ENCODE data around the gene KRTAP12-1. TPM values are rescaled to one million over a fixed set of nuclear protein-coding genes. Genes with fewer than 3 reads are reported as not detected.

The KRTAP12-1 gene, protein sequence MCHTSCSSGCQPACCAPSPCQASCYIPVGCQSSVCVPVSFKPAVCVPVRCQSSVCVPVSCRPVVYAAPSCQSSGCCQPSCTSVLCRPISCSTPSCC
- not detected in 2 replicates for total RNA-seq
- not detected for total RNA-seq (2013)
- not detected in 2 replicates for polyA plus RNA-seq
- polyA minus RNA-seq: not detected in 2 replicates

DNA sequence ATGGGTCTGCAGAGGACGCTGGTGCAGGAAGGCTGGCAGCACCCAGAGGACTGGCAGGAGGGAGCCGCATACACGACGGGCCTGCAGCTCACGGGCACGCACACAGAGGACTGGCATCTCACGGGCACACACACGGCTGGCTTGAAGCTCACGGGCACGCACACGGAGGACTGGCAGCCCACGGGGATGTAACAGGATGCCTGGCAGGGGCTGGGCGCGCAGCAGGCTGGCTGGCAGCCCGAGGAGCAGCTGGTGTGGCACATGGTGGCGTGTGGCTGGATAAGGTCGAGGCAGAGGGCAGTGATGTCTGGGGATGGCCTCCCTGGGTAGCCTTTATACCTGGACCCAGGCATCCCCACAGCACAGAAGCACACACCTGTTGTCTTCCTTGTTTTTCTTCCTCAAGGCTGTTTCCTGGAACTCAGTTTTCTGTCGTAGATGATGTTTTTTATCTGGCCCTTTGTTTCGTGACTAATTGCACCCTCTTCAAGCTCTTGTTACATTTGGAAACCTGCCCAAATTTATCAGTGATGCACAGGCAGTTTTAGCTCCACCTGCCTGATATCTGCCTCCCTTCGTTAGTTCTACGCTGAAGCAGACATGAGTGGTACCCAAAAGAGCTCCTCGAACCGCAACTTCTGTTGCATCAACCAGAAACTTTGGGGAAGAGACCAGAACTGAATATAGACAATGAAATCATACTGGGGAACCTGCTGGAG lies at the start of gene KRTAP12-1:
Gene KRTAP12-1 (minus strand): TSS at position 303 of the 719 bp plus-strand sequence. CDS start 40 bp downstream, at position 263.
- H3K4me3 ChIP-seq (ENCODE audit: control extremely low read depth in 1 of 5, extremely low read depth in 1 of 5, insufficient read depth in 1 of 5, low read depth in 2 of 5, low read length in 4 of 5): no peak within 1 kb of the TSS
- peaks cover 53% of the 10 kb centered on the region for H3K27me3 Mint-ChIP-seq
- H3K79me2 ChIP-seq (ENCODE audit: control insufficient read depth, insufficient read depth, low read length): no peaks in the 10 kb centered on the region
- POLR2A ChIA-PET: no interaction called here
- no peak within 1 kb of the TSS for H2AFZ ChIP-seq (ENCODE audit: insufficient read depth, low read depth, low read length, poor library complexity, severe bottlenecking)
- CTCF ChIA-PET: no interaction called here
- H3K36me3 ChIP-seq (replicated peaks in 1 of 2; ENCODE audit: control extremely low read depth in 1 of 2, control insufficient read depth in 1 of 2, extremely low read depth in 1 of 2, insufficient read depth in 2 of 2, low read length in 1 of 2): no peaks in the 10 kb centered on the region
- WGBS (ENCODE audit: insufficient coverage): 82% methylated on average over 21 of the region's 23 CpGs
- no peak within 1 kb of the TSS for H3K9ac ChIP-seq (ENCODE audit: low read length)
- H3K9me3 ChIP-seq (ENCODE audit: control extremely low read depth in 1 of 3, control insufficient read depth in 2 of 3, insufficient read depth in 1 of 3, low read length in 2 of 3): peaks cover 0 to 8% (median 0%) of the 10 kb centered on the region in 3 donors
- H3K4me3 Mint-ChIP-seq: no peak within 1 kb of the TSS
- peaks cover 0 to 10% (median 1%) of the 10 kb centered on the region in 4 experiments for H3K27me3 ChIP-seq (replicated peaks in 1 of 4; ENCODE audit: control extremely low read depth in 1 of 4, control insufficient read depth in 3 of 4, insufficient read depth in 4 of 4, low read length in 3 of 4)
- no peak within 1 kb of the TSS for H3K27ac ChIP-seq (ENCODE audit: low read length in 2 of 2)
- TF ChIP-seq EZH2 (IDR thresholded peaks at IDR 0.05; ENCODE audit: borderline replicate concordance, insufficient read depth, low read depth, low read length, poor library complexity, severe bottlenecking): no peak
- TF ChIP-seq, protein P1, sequence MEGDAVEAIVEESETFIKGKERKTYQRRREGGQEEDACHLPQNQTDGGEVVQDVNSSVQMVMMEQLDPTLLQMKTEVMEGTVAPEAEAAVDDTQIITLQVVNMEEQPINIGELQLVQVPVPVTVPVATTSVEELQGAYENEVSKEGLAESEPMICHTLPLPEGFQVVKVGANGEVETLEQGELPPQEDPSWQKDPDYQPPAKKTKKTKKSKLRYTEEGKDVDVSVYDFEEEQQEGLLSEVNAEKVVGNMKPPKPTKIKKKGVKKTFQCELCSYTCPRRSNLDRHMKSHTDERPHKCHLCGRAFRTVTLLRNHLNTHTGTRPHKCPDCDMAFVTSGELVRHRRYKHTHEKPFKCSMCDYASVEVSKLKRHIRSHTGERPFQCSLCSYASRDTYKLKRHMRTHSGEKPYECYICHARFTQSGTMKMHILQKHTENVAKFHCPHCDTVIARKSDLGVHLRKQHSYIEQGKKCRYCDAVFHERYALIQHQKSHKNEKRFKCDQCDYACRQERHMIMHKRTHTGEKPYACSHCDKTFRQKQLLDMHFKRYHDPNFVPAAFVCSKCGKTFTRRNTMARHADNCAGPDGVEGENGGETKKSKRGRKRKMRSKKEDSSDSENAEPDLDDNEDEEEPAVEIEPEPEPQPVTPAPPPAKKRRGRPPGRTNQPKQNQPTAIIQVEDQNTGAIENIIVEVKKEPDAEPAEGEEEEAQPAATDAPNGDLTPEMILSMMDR (IDR thresholded peaks at IDR 0.05): no peak
- no peaks in the 10 kb centered on the region for H3K9me3 Mint-ChIP-seq (ENCODE audit: insufficient read depth)
- H3K4me1 ChIP-seq (ENCODE audit: control insufficient read depth in 2 of 2, insufficient read depth in 2 of 2, low read length in 2 of 2): no peaks in the 10 kb centered on the region
- H3K4me1 Mint-ChIP-seq: no peaks in the 10 kb centered on the region
- no peak within 1 kb of the TSS for H3K27ac Mint-ChIP-seq
- ATAC-seq (ENCODE audit: low read depth) (no peak), DNase-seq (no peak)
- intact Hi-C loops (cut with micrococcal nuclease): no loop called here
- H4K20me1 ChIP-seq (ENCODE audit: control insufficient read depth, insufficient read depth, low read length, poor library complexity, severe bottlenecking): no peaks in the 10 kb centered on the region
- H3K4me2 ChIP-seq (replicated peaks; ENCODE audit: low read depth, low read length, poor library complexity, severe bottlenecking): no peak within 1 kb of the TSS

DNA sequence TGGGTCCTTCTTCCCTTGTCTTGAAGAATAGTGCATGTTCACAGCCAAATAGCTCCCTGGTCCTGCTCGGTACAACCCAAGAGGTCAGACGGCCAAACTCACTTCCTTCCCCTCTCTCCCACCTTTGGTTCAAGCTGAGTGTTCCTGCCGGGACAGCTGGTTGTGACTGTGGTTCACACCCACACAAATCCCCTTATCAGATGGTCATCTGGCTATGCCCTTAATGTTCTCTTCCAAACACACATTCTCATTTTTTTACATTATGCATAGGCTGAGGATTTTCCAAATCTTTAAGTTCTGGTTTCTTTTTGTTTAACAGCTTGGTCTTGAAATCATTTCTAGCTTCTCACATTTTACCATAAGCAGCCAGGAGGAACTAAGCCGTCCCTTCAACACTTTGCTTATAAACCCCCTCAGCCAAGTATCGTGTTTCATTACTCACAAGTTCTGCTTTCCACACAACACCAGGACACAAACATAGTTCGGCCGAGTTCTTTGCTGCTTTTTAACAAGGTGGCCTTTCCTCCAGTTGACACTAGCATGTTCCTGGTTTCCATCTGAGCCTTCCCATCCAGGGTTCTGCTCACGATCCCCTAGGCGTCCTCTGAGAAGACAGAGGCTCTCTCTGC lies 49.1 kb upstream of the KRTAP12-1 start:
- Histone ChIP-seq H4K20me1 (ENCODE audit: control insufficient read depth, insufficient read depth, low read length, poor library complexity, severe bottlenecking) (no peaks in the 10 kb centered on the region), H3K4me3 (ENCODE audit: control extremely low read depth in 1 of 5, extremely low read depth in 1 of 5, insufficient read depth in 1 of 5, low read depth in 2 of 5, low read length in 4 of 5) (no peak overlapping the region), H3K79me2 (ENCODE audit: control insufficient read depth, insufficient read depth, low read length) (no peaks in the 10 kb centered on the region), H3K27me3 (replicated peaks in 1 of 4; ENCODE audit: control extremely low read depth in 1 of 4, control insufficient read depth in 3 of 4, insufficient read depth in 4 of 4, low read length in 3 of 4) (peaks cover 0 to 2% (median under 1%) of the 10 kb centered on the region in 4 experiments), H3K27ac (ENCODE audit: low read length in 2 of 2) (no peak overlapping the region), H3K4me1 (ENCODE audit: control insufficient read depth in 2 of 2, insufficient read depth in 2 of 2, low read length in 2 of 2) (no peaks in the 10 kb centered on the region), H3K9ac (ENCODE audit: low read length) (no peak overlapping the region), H3K36me3 (replicated peaks in 1 of 2; ENCODE audit: control extremely low read depth in 1 of 2, control insufficient read depth in 1 of 2, extremely low read depth in 1 of 2, insufficient read depth in 2 of 2, low read length in 1 of 2) (no peaks in the 10 kb centered on the region), H3K4me2 (replicated peaks; ENCODE audit: low read depth, low read length, poor library complexity, severe bottlenecking) (no peak overlapping the region), H3K9me3 (ENCODE audit: control extremely low read depth in 1 of 3, control insufficient read depth in 2 of 3, insufficient read depth in 1 of 3, low read length in 2 of 3) (peaks cover 0 to 27% (median 0%) of the 10 kb centered on the region in 3 donors), H2AFZ (ENCODE audit: insufficient read depth, low read depth, low read length, poor library complexity, severe bottlenecking) (no peak overlapping the region)
- Mint-ChIP-seq H3K27ac (no peak overlapping the region), H3K9me3 (ENCODE audit: insufficient read depth) (no peaks in the 10 kb centered on the region), H3K4me3 (no peak overlapping the region), H3K27me3 (peaks cover 22% of the 10 kb centered on the region), H3K4me1 (no peaks in the 10 kb centered on the region)
- no peak for TF ChIP-seq EZH2 (IDR thresholded peaks at IDR 0.05; ENCODE audit: borderline replicate concordance, insufficient read depth, low read depth, low read length, poor library complexity, severe bottlenecking)
- TF ChIP-seq, protein P1 (IDR thresholded peaks at IDR 0.05): no peak
- POLR2A ChIA-PET: no interaction called here
- WGBS (ENCODE audit: insufficient coverage): 72% methylated on average over 9 of the region's 9 CpGs
- intact Hi-C loops (cut with micrococcal nuclease): no loop called here
- CTCF ChIA-PET: interaction anchor here (0.9 kb wide), 1 partner anchor 24 kb away, joined by 3 read pairs; no protein-coding TSS in a partner anchor
- ATAC-seq (ENCODE audit: low read depth) (no peak), DNase-seq (no peak)
